ENCODE results near the gene FAIM.
"Not testable (repeated sequence)": the region's sequence is repeated elsewhere in the genome, so short reads cannot be mapped to it uniquely, and the experiment has no call there.

The FAIM gene

DNA sequence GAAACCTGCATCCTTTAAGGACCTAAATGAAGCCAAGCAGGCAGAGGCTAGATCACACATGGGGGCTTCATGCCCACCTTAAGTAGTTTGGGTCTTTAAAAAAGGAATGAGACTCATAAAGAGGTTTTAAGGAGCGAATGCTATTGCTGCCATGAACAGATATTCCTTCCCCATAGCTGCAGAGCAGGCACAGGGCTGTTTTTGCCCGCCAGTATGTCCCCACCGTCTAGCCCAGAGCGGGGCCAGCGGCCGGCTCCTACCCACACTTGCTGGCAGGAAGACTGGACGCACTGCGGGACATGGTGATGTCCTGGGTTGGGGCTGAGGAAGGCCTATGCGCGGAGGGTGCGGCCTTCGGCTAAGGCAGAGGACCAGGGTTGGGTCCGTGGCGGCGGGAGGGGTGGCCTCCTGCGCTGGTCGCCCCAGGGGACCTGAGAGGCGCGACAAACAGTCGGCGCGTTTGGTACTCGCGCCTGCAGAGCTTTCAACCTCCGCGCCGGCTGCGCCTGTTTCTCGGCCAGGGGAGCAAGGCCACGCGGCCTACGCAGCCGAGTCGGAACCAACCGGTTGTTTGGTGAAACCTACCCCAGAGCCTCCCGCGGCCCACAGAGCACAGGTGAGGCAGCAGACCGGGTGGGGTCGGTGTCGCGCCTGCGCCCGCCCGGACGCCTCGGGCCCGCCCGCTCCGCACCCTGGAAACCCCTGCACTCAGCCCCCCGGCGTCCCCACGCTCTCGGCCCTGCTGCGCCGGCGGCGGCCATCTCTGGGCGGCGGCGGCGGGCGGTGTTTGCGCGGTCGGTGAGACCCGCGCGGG lies at the start of gene FAIM:
FAIM (plus strand) TSS at position 450 of the 814 bp plus-strand sequence. CDS start 10,956 bp downstream, outside the sequence.
- DNase-seq: peak; percentile 21

GRCh38 chr3:138559134-138559533 lies 49.4 kb upstream of the FAIM start:
- DNase-seq: no peak

DNA sequence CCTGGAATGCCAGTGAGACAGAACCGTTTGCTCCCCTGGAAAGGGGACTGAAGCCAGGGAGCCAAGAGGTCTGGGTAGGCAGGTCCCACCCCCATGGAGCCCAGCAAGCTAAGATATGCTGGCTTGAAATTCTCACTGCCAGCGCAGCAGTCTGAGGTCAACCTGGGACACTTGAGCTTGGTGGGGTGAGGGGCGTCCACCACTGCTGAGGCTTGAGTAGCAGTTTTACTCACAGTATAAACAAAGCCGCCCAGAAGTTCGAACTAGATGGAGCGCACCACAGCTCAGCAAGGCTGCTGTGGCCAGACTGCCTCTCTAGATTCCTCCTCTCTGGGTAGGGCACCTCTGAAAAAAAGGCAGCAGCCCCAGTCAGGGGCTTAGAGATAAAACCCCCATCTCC lies 48.1 kb upstream of the FAIM start:
- DNase-seq: no peak

- not testable (repeated sequence) for DNase-seq
These were observed 45.7 kb upstream of the FAIM start for GRCh38 chr3:138562902-138563301.

- DNase-seq: not testable (repeated sequence)
These were observed 42.3 kb upstream of the FAIM start for GRCh38 chr3:138566293-138566692.

DNA sequence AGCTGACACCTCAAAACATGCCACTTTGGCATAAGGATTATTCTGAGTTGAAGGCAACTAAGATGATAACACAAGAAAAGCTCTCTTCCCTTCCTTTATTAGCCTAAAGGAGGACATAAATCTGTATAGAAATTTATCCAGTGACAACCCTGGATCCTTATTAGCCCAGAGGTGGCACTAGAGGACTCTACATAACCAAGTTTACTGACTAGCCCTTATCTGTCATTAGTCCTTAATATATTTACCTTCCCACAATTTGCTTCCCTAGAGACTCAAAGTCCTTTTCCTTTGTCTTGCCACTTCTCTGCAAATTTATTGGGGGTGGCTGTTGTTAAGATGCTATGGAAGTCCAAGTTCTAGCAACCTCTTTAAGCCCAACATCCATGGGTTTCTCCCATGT lies 41.2 kb upstream of the FAIM start:
- DNase-seq: no peak

DNA sequence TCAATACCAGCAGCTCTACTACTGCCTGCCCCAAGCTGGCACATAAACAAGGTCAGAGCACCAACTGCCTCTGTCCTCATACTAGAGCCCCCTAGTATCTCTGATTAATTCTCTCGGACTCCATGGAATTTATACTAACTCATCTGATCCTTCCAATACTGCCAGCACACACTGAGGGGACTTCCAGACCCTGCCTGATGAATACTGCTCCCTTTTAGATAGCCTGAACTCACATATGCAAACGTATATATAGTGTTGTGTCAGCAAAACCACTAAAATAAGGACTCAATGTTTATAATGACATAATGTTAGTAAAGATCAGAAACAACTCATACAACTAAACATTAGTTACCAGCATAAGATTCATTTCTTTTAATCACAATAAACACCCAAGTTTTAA lies 39.5 kb upstream of the FAIM start:
- DNase-seq: no peak

GRCh38 chr3:138569624-138570023 lies 38.9 kb upstream of the FAIM start:
- not testable (repeated sequence) for DNase-seq

- DNase-seq: no peak
These were observed 35.4 kb upstream of the FAIM start for GRCh38 chr3:138573138-138573537.

DNA sequence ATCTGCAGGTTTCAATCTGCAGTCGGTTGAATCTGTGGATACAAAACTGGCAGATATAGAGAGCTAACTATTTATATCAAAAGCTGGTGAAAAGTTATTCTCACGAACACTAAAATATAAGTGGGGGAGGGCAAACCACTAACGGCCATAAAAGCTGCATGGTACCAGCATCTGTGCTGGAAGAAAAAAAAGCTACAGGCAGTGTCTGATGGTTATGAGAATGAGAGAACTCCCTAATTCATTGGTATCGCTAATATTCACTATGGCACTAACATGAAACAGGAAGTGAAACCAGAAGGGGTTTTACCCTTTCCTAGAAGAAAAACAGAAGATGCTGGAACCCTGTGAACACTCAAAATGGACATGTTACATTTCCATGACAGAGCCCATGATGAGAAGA lies 30.4 kb upstream of the FAIM start:
- no peak for DNase-seq

DNA sequence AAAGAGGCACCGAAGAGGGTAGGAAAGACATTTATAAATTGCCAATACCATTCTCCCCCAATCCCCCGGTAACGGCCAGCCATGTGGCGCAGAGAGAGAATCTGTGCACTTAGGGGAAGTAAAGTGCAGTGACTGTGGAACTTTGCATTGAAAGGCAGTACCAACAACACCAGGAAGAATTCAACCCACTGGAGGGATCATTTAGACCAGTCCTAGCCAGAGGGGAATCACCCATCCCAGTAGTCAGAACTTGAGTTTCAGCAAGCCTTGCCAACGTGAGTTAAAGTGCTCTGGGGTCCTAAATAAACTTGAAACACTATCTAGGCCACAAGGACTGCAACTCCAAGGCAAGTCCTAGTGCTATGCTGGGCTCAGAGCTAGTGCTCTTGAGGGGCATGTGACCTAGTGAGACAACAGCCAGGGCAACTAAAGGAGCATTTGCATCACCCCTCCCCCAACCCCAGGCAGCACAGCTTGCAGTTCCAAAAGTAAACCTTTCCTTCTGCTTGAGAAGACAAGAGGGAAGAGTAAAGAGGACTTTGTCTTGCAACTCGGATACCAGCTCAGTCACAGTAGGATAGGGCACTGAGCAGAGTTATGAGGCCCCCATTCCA lies 29.5 kb upstream of the FAIM start:
- DNase-seq: no peak

DNA sequence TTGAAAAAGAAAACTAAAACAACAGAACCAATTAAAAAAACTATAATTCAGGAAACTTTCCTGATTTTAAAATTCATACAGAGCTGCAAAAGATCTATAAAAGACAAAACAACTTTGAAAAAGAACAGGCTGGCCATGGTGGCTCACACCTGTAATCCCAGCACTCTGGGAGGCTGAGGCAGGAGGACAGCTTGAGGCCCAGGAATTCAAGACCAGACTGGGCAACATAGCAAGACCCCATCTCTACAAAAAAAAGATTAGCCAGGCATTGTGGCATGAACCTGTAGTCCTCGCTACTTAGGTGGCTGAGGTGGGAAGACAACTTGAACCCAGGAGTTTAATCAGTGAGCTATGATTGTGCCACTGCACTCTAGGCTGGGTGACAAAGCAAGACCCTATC lies 21.2 kb upstream of the FAIM start:
- no peak for DNase-seq

DNA sequence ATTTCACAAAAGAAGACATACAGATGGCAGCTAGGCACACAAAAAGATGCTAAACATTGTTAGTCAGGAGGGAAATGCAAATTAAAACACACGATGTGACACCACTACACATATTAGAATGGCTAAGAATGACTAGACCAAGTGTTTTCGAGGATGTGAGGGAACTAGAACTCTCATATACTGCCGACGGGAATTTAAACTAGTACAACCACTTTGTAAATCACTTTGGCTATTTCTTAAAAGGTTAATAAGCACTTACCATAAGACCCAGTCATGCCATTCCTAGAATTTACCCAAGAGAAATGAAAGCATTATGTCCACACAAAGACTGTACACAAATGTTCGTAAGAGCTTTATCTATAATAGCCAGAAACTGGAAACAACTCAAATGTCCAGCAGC lies 20.1 kb upstream of the FAIM start:
- DNase-seq: no peak

GRCh38 chr3:138591392-138591791 lies 17.2 kb upstream of the FAIM start:
- DNase-seq: no peak

GRCh38 chr3:138593488-138594149 lies 15.0 kb upstream of the FAIM start:
- no peak for DNase-seq

DNA sequence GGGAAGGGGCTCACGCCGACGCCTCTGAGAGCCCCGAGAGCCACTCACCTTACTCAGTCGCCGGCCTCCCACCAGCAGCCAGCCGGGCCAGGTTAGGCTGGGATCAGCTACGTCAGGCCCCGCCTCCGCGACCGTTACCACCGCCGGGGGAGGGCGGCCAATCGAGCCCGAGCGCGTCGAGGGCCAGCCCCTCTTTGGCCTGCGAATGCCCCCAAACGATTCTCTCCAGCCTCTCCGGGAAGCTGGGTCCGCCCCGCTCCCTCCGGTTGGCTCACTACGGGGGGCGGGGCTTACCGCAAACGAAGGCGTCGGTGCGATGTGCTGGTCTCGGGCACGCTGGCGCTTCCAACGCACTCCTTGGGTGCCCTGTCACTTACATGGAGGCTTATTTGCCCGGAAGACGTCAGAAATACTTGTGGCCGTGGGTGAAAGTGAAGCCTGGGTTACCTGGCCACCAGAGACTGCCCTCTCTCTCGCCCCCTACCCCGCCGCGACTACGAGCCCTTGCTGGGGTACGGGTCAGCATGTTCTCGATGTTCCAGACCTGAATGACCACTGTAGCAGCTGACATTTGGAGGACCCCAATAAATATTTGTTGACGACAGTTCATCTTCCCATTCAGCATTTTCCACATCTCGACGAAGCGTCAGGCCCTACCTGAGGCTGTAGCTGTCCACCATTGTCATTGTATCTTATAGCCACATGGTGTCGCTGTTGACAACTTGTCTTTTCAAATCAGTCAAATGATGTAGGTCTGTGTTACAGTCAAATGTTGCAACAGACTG lies 14.2 kb upstream of the FAIM start, which contains the start of gene CEP70:
CEP70 (minus strand) TSS at position 111 of the 785 bp plus-strand sequence. CDS start 21,333 bp downstream, outside the sequence.
- no peak for DNase-seq

GRCh38 chr3:138594935-138595610 lies 13.5 kb upstream of the FAIM start:
- DNase-seq: no peak

DNA sequence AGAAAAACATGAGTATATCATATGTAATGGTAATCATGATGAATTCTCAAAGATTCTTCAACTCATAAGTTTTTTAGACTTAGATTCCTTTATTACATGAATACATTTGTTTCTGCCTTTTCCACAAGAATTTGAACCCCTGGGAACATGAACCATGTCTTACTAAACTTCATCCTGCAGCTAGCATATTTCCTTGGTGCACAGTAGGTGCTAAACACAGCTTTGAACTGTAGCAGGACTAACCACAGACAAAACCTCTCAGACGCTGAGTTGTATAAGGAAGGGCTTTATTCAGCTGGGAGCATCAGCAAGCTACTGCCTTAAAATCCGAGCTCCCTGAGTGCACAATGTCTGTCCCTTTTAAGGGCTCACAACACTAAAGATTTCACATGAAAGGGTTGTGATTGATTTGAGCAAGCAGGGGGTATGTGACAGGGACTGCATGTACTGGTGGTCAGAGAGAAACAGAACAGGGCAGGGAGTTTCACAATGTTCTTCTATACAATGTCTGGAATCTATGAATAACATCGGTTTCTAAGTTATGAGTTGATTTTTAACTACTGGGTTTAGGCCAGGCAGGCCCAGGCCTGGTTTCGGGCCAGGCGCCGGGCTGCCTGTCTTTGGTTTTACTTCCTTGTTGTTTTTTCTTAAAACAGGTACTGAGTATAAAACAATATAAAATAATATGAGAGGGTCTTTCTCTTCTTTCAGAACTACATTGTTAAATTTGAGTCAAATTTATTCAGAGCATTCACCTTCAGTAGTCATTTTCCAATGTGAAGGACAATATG lies 11.2 kb upstream of the FAIM start:
- not testable (repeated sequence) for DNase-seq

- no peak for DNase-seq
These were observed 10.0 kb upstream of the FAIM start for GRCh38 chr3:138598534-138598933.

DNA sequence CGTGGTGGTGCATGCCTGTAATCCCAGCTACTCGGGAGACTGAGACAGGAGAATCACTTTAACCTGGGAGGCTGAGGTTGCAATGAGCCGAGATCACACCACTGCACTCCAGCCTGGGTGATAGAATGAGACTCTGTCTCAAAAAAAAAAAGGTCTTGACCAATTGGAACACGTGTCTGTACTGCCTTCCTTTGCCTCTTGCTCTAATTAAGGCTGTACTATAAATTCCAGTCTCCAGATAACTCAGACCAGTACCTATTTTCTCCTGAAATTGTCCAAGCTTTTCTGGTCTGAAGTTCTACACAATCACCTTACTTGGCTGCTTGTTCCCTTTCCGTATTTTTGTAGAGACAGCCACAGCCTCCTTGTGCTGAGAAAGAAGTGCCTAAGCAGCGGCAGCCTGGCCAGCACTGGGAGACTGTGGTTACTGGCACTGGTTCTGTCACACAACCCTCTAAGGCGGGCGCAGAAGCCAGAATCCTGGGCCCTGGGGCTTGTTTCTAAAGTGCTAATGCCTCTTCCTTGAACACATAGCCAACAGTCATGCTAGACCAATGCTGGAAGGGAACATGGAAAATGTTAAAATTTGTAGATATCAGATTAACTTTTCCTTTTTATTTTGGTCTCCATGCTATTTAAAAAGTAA lies 8.3 kb upstream of the FAIM start:
- no peak for DNase-seq

DNA sequence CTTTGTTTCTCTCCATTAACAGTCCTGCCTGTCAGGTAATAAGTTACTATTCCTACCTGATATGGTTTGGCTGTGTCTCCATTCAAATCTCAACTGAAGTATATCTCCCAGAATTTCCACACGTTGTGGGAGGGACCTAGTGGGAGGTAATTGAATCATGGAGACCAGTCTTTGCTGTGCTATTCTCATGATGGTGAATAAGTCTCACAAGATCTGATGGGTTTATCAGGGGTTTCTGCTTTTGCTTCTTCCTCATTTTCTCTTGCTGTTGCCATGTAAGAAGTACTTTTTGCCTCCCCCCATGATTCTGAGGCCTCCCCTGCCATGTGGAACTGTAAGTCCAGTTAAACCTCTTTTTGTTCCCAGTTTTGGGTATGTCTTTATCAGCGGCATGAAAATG lies 6.9 kb upstream of the FAIM start:
- not testable (repeated sequence) for DNase-seq
